ENCODE measurements around the gene ELMO2.

- no peak for TF ChIP-seq RARB (CRISPR knock-in tag; IDR thresholded peaks at IDR 0.05)
- no peak for TF ChIP-seq PATZ1 (CRISPR knock-in tag; IDR thresholded peaks at IDR 0.05; ENCODE audit: borderline replicate concordance)
Measured at GRCh38 chr20:46406986-46407670, 713 bp upstream of the ELMO2 start.

All from SK-N-SH treated with all-trans-retinoic acid at 6 μM for 48 hours (cell line).